GM19468 (cell line): ENCODE results near the gene SELENOI.
"Not testable (repeated sequence)": the region's sequence is repeated elsewhere in the genome, so short reads cannot be mapped to it uniquely, and the experiment has no call there.

Experiments used
- ATAC-seq: cut with Tn5 transposase; IDR thresholded peaks from one replicate; pipeline ENCODE4 v1.9.1; 2021; ENCODE audit warnings: mild to moderate bottlenecking, moderate library complexity, moderate number of reproducible peaks; ENCODE audit not compliant: unreplicated experiment; ENCODE audit errors: extremely low read depth

The SELENOI gene, protein sequence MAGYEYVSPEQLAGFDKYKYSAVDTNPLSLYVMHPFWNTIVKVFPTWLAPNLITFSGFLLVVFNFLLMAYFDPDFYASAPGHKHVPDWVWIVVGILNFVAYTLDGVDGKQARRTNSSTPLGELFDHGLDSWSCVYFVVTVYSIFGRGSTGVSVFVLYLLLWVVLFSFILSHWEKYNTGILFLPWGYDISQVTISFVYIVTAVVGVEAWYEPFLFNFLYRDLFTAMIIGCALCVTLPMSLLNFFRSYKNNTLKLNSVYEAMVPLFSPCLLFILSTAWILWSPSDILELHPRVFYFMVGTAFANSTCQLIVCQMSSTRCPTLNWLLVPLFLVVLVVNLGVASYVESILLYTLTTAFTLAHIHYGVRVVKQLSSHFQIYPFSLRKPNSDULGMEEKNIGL

DNA sequence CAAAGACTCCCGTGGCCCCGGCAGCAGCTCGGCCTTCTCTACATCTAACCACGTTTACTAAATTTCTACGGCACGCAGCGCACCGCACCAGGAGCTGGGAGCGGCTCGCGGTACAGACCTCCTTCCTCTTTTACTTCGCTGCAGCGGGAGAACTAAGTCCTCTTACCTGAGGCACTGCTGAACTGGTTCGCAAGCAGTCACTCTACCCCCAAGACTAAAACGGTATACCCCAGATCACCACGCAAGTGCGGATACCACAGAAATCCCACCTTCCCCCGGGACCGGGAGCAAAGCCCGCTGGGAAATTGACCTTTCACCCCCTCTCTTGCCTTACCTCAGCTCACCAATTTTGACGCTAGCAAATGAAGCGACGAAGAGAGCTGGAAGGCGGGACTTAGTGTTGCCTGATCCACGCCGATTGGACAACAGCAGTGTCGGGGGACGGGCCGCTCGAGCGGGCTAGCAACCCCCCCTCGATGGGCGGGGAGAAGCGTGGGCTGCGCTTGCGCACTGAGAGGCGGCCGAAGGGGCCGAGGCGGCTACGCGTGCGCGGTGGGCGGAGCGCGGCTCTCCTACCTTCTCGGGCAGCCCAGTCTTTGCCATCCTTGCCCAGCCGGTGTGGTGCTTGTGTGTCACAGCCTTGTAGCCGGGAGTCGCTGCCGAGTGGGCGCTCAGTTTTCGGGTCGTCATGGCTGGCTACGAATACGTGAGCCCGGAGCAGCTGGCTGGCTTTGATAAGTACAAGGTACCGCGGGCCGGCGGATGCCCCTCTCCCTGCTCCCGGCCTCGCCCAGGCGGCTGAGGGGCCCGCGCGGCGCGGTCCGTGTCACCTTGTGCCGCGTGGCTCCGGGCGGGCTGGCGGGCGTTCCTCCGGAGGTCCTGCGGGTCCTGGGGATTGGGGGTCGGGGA is at the start of gene SELENOI:
Gene SELENOI, plus strand, starts transcription at position 599 of the 909 bp plus-strand sequence. Its CDS starts 90 bp downstream, at position 689.
- peak; percentile 93 for ATAC-seq

GRCh38 chr2:26297061-26297460 is 48.9 kb upstream of the SELENOI start:
- ATAC-seq: no peak

- ATAC-seq: no peak
Observed at GRCh38 chr2:26298286-26298637, 47.7 kb upstream of the SELENOI start.

- no peak for ATAC-seq
Observed at GRCh38 chr2:26298638-26299393, 47.1 kb upstream of the SELENOI start.

DNA sequence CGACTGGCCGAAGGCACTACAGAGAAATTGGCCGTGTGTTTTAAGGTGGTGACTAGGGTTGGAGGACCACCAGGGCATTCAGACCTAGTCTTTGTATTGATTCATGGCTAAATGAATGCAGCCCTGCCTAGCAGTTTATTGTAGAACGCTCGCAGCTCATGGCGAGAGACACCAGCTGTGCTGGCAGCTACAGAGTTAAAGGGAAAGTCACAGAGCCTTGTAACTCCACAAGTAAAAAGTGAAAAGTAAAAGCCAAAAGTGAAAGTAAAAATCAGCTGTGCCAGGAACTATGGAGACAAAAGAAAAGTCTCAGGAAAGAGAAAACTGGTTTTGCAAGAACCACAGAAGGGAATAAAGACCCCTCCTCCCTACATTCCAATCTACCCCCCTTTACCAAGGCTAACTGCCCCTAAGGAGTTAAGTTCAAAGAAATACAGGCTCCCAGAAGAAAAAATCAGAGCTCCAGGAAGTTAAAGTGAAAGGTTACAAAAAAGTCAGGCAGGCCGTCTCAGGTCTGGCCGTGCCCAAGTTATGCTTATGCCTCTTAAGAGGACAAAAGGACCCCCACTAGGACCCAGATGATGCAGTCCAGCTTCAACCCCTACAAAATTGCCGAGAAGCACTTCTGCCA is 46.4 kb upstream of the SELENOI start:
- ATAC-seq: no peak

GRCh38 chr2:26300234-26300925 is 45.6 kb upstream of the SELENOI start:
- ATAC-seq: no peak

- ATAC-seq: no peak
Observed at GRCh38 chr2:26302846-26303245, 43.1 kb upstream of the SELENOI start.

DNA sequence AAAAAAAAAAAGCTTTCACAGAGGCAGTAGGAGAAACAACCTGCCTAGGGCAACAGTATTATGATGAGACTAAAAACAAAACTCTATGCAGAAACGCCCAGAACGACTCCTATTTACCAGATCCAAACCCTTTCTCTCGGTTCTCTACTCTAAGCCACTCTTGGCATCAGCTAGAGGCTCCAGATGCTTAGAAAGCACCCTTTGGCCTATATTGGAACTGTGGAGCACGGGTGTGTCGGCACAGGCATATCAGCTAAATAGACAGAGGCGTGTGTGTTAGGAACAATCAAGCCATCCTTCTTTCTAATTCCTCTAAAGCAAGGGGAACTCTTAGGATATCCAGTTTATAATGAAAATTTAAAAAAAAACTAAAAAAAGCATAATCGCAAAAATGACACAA is 40.8 kb upstream of the SELENOI start:
- ATAC-seq: not testable (repeated sequence)

DNA sequence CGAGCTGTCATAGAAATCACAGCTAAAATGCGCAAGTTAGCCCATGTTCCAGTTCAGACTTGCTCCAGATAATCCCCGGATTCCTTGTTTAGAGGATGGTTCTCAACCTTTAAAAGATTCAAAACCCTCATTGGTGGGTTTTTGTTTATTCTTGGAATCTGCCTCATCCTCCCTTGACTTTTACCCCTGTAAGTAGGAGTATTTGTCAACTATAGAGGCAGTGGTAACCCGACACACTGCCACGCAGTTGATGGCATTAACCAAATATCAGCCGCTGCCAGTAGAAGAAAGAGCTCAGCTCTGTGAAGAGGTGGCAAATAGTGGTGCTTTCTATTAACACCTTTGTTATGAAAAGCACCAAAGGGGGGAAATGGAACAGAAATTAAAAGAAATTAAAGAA is 40.4 kb upstream of the SELENOI start:
- ATAC-seq: no peak

DNA sequence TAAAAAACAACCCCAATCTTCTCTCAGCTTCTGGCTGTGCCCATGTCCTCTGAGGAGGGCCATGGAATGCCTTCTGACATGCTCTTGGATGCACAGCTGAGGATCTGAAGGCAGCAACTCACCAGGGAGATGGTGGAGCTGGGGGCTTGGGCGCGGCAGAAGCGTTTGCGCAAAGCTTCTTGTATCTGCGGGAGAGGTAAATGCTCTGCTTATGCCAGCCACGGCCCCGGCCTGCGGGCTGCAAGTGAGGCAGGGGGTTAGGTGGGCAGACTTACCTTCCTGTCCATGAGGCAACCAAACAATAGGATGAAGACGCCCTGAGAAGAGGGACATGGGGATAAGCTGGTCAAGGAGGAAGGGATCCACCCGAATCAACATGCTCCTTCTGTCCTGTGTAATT is 36.0 kb upstream of the SELENOI start:
- ATAC-seq: no peak

DNA sequence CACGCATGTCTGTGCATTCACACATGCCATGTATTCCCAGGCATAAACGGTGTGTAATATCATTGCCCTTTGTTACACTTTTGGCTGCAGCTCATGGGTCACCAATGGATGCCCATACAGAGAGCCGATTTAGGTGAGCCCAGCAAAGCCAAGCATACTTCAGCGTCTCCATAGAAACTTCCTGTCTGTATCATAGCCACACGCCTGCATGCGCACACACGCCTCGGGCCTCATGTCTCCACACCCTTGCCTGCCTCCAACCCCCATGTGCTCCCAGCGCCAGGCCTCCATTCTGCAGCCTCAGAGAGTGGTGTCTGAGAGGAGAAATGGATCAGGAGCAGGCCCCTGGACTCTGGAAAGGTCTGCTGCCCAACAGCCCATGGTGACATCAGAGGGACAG is 33.5 kb upstream of the SELENOI start:
- ATAC-seq: no peak

DNA sequence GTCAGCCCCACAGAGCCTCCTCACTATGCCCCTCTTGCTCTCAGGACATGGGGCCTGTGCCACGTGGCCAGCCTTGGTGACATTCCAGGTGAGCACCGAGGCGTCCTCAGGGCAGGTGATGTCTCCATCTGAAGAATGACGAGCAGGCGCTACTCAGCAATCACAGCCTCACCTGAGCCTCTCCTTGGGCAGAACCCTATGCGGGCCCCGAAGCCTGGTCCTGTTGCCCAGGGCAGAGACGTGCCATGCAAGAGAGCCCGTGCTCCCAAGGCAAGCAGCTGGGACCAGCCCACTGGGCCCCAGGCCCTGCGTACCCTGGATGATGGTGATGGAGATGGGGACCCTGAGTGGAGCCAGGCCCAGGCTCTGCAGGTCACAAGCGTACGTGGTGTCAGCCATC is 32.5 kb upstream of the SELENOI start:
- no peak for ATAC-seq

- ATAC-seq: no peak
Observed at GRCh38 chr2:26314243-26314642, 31.7 kb upstream of the SELENOI start.

GRCh38 chr2:26316041-26316440 is 29.9 kb upstream of the SELENOI start:
- no peak for ATAC-seq

GRCh38 chr2:26316845-26317244 is 29.1 kb upstream of the SELENOI start:
- ATAC-seq: no peak

- ATAC-seq: no peak
Observed at GRCh38 chr2:26317377-26318105, 28.4 kb upstream of the SELENOI start.

DNA sequence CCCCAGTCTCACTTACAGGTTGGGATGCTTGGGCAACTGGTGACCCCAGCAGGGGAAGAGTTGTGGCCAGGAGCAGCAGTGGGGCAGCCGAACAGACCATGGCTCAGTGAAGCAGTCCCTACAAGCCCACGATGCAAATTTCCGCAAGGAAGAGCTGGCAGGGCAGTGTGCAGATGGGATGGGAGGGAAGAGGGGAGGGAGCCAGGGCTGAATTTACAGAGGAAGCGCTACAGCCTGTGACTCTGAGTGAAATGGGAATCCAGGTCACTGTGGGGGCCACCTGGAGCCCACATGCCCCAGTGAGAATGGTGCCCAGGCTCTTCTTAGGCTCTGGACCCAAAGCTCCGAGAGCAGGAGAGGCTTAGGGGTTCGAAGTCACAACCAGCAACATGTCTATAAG is 27.0 kb upstream of the SELENOI start:
- no peak for ATAC-seq

DNA sequence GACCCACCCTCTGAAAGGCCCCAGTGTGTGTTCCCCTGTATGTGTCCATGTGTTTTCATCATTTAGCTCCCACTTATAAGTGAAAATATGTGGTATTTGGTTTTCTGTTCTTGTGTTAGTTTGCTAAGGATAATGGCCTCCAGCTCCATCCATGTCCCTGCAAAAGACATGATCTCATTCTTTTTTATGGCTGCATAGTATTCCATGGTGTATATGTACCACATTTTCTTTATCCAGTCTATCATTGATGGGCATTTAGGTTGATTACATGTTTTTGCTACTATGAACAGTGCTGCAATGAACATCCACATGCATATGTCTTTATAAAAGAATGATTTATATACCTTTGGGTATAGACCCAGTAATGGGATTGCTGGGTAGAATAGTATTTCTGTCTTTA is 21.5 kb upstream of the SELENOI start:
- ATAC-seq: not testable (repeated sequence)

- no peak for ATAC-seq
Observed at GRCh38 chr2:26324903-26325302, 21.0 kb upstream of the SELENOI start.
